HL-60 (cell line): ENCODE measurements around the gene CD1D.

Experiments
- POLR2AphosphoS5 ChIP-seq: IDR thresholded peaks from 2 replicates; pipeline ENCODE4 v1.6.1; 2012; ENCODE audit warnings: low read depth
- SPI1 ChIP-seq: IDR thresholded peaks from 2 replicates; pipeline ENCODE4 v1.6.1; 2012; ENCODE audit warnings: low read depth, mild to moderate bottlenecking, borderline replicate concordance
- TF ChIP-seq, protein P1 (sequence below): IDR thresholded peaks from one replicate; pipeline ENCODE4 v1.5.1; 2011; ENCODE audit warnings: low read length, control low read depth, inconsistent platforms; ENCODE audit not compliant: insufficient read depth
- TF ChIP-seq, protein P2 (sequence below): IDR thresholded peaks from 2 replicates; pipeline ENCODE4 v1.6.1; 2012; ENCODE audit warnings: low read depth; ENCODE audit not compliant: insufficient replicate concordance

DNA sequence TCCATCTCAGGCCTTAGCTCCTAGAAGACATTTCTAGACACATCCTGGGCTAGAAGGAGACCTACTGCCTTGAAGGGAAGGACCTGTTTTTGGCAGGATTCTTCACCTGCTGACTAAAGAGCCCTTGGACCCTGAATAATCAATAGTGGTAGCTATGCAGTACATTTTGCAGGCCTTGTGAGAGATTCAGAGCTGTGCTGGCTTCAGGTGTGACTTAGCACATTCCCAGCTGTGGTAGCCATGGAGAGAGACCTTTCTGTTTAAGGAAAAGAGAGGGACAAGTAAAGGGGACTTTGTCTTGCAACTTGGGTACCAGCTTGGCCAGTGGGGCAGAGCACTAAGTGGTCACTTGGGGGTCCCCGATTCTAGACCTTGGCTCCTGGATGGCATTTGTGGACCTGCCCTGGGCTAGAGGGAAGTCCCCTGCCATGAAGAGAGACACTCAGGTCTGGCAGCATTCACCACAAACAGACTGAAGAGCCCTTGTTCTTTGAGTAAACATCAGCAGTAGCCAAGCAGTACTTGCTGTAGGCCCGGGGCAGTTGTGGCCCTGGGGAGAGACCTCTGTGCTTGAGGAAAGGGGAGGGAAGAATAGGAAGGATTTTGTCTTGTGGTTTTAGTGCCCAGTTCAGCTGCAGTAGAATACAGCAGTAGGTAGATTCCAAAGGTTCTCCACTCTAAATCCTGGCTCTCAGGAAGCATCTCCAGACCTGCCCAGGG is 47.4 kb downstream of the CD1D start:
- TF ChIP-seq, protein P1, sequence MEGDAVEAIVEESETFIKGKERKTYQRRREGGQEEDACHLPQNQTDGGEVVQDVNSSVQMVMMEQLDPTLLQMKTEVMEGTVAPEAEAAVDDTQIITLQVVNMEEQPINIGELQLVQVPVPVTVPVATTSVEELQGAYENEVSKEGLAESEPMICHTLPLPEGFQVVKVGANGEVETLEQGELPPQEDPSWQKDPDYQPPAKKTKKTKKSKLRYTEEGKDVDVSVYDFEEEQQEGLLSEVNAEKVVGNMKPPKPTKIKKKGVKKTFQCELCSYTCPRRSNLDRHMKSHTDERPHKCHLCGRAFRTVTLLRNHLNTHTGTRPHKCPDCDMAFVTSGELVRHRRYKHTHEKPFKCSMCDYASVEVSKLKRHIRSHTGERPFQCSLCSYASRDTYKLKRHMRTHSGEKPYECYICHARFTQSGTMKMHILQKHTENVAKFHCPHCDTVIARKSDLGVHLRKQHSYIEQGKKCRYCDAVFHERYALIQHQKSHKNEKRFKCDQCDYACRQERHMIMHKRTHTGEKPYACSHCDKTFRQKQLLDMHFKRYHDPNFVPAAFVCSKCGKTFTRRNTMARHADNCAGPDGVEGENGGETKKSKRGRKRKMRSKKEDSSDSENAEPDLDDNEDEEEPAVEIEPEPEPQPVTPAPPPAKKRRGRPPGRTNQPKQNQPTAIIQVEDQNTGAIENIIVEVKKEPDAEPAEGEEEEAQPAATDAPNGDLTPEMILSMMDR = no peak
- TF ChIP-seq POLR2AphosphoS5 = no peak
- TF ChIP-seq, protein P2, sequence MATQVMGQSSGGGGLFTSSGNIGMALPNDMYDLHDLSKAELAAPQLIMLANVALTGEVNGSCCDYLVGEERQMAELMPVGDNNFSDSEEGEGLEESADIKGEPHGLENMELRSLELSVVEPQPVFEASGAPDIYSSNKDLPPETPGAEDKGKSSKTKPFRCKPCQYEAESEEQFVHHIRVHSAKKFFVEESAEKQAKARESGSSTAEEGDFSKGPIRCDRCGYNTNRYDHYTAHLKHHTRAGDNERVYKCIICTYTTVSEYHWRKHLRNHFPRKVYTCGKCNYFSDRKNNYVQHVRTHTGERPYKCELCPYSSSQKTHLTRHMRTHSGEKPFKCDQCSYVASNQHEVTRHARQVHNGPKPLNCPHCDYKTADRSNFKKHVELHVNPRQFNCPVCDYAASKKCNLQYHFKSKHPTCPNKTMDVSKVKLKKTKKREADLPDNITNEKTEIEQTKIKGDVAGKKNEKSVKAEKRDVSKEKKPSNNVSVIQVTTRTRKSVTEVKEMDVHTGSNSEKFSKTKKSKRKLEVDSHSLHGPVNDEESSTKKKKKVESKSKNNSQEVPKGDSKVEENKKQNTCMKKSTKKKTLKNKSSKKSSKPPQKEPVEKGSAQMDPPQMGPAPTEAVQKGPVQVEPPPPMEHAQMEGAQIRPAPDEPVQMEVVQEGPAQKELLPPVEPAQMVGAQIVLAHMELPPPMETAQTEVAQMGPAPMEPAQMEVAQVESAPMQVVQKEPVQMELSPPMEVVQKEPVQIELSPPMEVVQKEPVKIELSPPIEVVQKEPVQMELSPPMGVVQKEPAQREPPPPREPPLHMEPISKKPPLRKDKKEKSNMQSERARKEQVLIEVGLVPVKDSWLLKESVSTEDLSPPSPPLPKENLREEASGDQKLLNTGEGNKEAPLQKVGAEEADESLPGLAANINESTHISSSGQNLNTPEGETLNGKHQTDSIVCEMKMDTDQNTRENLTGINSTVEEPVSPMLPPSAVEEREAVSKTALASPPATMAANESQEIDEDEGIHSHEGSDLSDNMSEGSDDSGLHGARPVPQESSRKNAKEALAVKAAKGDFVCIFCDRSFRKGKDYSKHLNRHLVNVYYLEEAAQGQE = no peak
- TF ChIP-seq SPI1 = no peak
